ENCODE results near the gene SPATA19. TPM values are rescaled to one million over a fixed set of nuclear protein-coding genes. Genes with fewer than 3 reads are reported as not detected.

The SPATA19 gene
- total RNA-seq, 1 experiment from 2014 or later, result not detected

- intact Hi-C loops (cut with micrococcal nuclease; ENCODE audit: unreplicated experiment), result no loop called here
- CTCF ChIA-PET, result no interaction called here
Measured at GRCh38 chr11:133832991-133833897, 12.1 kb downstream of the SPATA19 start.

GRCh38 chr11:133832096-133832990 is 13.0 kb downstream of the SPATA19 start:
- TF ChIP-seq, protein P1, sequence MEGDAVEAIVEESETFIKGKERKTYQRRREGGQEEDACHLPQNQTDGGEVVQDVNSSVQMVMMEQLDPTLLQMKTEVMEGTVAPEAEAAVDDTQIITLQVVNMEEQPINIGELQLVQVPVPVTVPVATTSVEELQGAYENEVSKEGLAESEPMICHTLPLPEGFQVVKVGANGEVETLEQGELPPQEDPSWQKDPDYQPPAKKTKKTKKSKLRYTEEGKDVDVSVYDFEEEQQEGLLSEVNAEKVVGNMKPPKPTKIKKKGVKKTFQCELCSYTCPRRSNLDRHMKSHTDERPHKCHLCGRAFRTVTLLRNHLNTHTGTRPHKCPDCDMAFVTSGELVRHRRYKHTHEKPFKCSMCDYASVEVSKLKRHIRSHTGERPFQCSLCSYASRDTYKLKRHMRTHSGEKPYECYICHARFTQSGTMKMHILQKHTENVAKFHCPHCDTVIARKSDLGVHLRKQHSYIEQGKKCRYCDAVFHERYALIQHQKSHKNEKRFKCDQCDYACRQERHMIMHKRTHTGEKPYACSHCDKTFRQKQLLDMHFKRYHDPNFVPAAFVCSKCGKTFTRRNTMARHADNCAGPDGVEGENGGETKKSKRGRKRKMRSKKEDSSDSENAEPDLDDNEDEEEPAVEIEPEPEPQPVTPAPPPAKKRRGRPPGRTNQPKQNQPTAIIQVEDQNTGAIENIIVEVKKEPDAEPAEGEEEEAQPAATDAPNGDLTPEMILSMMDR (conservative IDR thresholded peaks at IDR 0.05), result no peak
- TF ChIP-seq EZH2 (IDR thresholded peaks at IDR 0.05; ENCODE audit: low read depth), result no peak
- intact Hi-C loops (cut with micrococcal nuclease; ENCODE audit: unreplicated experiment), result no loop called here

More at GRCh38 chr11:133832991-133833897, 12.1 kb downstream of the SPATA19 start:
- Histone ChIP-seq H4K20me1 (ENCODE audit: insufficient read depth) (no peaks in the 10 kb centered on the region), H3K9me2 (ENCODE audit: insufficient read depth) (no peaks in the 10 kb centered on the region), H3K27me3 (ENCODE audit: insufficient read depth, low read depth) (no peaks in the 10 kb centered on the region), H3K36me3 (ENCODE audit: low read depth) (no peaks in the 10 kb centered on the region), H3K4me2 (no peak overlapping the region), H3K27ac (no peak overlapping the region), H3K4me3 (no peak overlapping the region), H3K4me1 (replicated peaks; ENCODE audit: insufficient read depth) (no peaks in the 10 kb centered on the region), H3F3A (ENCODE audit: insufficient read depth, low read depth) (no peaks in the 10 kb centered on the region), H3K9me3 (ENCODE audit: insufficient read depth, low read depth) (no peaks in the 10 kb centered on the region), H3K79me2 (ENCODE audit: low read depth) (no peaks in the 10 kb centered on the region), H2AFZ (no peak overlapping the region)
- no TSS peak for BruUV-seq (replicated peaks)
- TF ChIP-seq, protein P1 (conservative IDR thresholded peaks at IDR 0.05), result no peak
- no peak for TF ChIP-seq EZH2 (IDR thresholded peaks at IDR 0.05; ENCODE audit: low read depth)
- POLR2A ChIA-PET (ENCODE audit: unreplicated experiment), result no interaction called here
- DNase-seq, result no peak

More at GRCh38 chr11:133832096-133832990, 13.0 kb downstream of the SPATA19 start:
- CTCF ChIA-PET, result no interaction called here
- POLR2A ChIA-PET (ENCODE audit: unreplicated experiment), result no interaction called here
- Histone ChIP-seq H3K27me3 (ENCODE audit: insufficient read depth, low read depth) (no peaks in the 10 kb centered on the region), H3F3A (ENCODE audit: insufficient read depth, low read depth) (no peaks in the 10 kb centered on the region), H3K79me2 (ENCODE audit: low read depth) (no peaks in the 10 kb centered on the region), H3K4me2 (no peak overlapping the region), H3K9me3 (ENCODE audit: insufficient read depth, low read depth) (no peaks in the 10 kb centered on the region), H4K20me1 (ENCODE audit: insufficient read depth) (no peaks in the 10 kb centered on the region), H3K9me2 (ENCODE audit: insufficient read depth) (no peaks in the 10 kb centered on the region), H3K36me3 (ENCODE audit: low read depth) (no peaks in the 10 kb centered on the region), H3K4me1 (replicated peaks; ENCODE audit: insufficient read depth) (no peaks in the 10 kb centered on the region), H3K27ac (no peak overlapping the region), H2AFZ (no peak overlapping the region), H3K4me3 (no peak overlapping the region)
- no peak for DNase-seq
- BruUV-seq (replicated peaks), result no TSS peak
